HG02610 (cell line): Measurements from ENCODE around the gene RAB33A.

Experiments
- ATAC-seq: cut with Tn5 transposase; IDR thresholded peaks from one replicate; pipeline ENCODE4 v1.9.1; 2021; ENCODE audit warnings: mild to moderate bottlenecking, moderate library complexity; ENCODE audit not compliant: unreplicated experiment

Gene RAB33A

DNA sequence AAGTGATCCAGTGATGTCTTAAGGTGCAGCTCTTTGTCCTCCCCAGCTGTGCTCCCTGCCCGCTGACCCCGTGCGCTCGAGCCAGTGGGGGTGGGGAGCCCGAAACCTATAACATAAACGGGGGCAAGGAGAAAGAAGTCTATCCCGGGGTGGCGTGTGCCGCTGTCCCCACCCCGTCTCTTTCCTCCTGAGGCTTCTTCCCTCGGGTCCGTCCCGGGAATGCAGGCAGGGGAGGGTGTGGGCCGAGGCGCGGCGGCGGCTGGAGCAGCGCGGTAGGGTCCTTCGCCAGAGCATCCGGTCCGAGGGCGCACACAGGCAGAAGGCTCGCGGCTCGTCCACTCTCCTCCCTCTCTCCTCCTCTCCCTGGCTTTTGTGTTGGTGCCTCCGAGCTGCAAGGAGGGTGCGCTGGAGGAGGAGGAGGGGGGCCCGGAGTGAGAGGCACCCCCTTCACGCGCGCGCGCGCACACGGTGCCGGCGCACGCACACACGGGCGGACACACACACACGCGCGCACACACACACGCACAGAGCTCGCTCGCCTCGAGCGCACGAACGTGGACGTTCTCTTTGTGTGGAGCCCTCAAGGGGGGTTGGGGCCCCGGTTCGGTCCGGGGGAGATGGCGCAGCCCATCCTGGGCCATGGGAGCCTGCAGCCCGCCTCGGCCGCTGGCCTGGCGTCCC lies at the start of gene RAB33A:
Gene RAB33A, plus strand, starts transcription at position 517 of the 681 bp plus-strand sequence. Its CDS starts 101 bp downstream, at position 618.
- no peak for ATAC-seq

DNA sequence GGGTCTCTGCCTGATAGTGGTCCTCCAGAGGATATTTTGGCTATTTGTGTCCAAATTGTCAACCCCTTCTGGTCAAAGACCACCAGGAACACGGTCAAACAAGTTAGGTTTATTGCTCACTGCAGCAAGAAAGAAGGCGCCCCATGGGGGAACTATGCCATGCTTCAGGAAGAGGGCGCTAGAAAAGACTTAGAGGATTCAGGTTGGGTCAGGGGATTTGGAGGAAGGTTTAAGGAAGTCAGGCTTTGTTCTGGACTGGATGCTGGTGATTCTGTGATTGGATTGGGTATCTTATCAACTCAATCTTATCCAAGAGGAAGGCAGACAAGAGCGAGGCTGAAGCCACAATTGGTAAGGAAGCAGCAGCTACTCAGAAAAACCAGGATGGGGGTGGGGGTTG lies 47.2 kb upstream of the RAB33A start:
- no peak for ATAC-seq

DNA sequence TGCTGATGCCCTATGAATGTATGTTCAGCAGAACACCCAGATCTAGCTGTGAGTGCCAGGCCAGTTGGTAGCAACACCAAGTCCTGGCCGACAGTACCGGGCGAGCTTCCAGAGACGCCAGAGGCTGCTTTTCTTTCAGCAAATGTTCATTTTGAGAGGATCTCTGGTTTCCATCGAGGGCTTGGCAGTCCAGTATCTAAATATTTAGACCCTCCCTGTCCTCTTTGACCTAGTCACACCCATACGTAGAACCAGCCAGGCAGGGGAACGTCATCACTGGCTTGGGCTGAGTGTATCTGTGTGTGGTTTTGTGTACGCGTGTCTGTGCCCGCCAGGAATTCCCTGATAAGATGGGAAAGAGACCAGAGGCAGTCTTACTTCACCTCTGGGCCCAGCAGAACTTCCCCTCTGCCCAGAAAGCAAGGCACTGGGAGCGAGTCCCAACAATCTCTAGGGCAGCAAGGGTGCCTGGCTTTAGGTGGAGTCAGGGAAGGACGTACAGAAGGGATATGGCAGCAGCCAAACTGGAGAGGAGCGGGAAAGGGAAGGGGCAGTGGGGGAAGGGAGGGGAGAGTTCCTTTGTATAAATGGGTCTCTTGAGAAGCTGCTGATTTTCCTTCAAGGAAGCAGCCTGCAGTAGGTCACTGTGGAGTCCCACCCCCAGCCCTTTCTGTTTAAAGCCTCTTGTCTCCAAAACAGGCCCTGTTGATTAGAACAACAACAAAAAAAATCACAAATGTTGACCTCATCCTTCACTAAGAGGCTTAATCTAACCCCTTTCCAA lies 46.5 kb upstream of the RAB33A start:
- ATAC-seq = no peak

DNA sequence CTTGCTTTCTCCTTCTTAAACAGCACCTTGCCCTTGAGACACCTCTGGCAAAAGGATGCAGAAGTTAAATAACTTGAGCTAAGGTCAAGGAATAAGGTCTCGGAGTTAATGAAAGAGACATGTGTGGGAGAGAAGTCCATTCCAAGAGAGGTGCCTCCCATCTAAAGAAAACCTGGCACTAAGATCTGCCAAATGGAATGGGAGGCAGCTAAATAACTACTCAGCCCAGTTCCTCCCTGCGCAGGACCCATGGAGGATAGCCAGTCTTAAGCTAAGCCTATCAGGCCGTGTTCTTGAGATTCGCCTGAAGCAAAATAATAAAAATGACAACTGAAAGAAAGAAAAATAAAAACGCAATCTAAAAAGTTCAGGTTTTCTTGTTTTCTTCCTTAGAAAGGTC lies 40.8 kb upstream of the RAB33A start:
- no peak for ATAC-seq

DNA sequence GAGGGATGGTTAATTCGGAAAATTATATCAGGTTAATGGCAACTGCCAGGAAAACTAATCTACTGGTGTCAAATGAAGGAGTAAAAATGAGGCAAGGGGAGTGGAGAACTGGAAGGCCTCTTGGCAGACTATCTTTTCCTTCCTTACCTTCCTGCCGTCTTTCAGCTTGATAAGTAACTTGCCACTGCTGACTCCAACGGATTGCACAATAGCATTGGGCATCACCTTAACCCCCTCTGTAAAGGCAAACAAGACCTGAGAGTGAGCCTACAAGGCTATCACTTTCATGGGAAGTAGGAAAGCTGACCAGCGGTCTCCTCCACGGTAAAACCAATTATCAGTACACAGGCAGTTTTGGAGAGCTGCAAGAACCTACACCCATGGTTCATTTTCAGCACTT lies 35.3 kb upstream of the RAB33A start:
- no peak for ATAC-seq

DNA sequence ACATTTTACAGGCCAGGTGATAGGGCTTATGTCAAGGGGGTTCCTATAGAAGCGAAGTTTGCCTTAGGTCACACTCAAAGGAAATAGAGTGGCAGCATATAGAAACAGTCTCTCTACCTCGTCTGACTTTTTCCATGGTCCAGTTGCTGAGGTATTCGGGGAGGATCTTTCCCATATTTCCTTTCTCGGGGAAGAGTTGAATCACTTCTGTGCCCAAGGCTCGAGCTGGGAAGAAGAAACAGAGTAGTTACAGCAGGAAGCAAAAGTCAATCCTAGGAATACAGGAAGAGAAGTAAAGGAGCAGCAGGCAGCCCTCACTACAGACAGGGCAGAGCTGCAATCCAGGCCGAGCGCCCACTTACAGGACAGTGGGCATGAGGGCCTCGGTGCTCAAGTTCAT lies 34.8 kb upstream of the RAB33A start:
- ATAC-seq = no peak

DNA sequence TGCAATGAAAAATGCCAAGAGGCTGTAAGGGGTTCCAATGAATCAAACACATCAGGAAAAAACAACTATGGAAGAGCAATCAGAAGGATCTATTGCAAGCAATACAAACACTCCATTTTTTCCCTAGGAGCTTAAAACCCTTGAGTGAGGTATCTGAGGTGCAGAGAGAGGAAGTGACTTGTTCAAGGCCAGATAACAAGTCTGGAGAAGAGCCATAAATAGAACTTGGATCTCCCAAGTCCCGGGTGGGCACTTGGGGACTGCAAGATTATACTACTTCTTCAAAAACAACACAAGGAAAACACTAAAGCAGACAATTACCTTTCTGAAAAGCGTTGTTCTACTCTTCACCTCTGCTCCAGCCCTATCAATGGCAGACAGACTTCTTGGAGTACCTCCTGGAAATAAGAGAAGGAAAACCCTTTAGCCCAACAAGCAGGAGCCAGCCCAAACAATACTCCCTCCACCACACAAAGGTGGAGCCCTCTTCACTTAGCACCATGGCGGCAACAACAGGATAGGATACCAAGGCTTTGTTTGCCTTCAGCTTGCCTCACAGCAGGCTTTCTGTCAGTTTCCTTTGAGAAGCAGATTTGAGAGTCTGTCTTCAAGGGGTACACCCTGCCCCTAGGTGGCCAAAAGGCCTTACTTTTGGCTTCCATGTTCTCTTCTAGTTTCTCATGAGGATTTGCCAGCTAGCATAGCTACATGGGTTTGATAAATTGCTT lies 32.1 kb upstream of the RAB33A start:
- ATAC-seq = no peak

DNA sequence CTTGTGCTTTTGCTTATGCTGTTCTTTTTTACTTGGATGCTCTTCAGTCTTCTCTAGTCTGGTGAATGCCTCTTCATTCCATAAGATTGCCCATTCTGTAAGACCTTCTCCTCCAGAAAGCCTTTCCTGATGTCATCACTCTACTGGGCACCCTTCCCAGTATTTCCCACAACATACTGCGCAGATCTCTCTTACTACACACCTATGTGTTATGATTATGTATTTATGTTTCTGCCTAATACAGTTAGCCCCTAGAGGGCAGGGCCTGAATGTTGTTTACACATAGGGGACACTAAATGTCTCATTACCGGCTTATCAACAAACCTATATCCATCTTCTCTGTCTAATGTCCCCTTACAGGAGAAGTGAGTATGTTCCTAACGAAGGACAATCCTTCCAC lies 27.3 kb upstream of the RAB33A start:
- no peak for ATAC-seq

DNA sequence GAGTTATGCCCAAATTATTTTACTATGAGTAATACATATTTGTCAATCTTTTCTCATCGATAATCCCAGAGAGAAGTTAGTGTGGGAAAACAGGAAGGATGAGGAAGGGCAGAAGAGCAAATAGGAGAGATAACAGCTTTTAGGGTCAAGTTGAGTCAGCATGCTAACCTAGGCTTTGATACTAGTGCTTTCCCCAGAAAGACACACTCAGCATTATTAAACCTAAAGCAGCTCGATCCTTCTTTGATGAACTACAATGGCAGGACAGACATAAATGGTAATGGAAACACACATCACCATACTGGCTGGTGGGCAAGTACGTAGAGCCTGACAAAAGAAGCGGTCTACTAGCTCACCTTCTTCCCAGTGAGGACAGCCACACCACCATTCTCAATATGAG lies 26.6 kb upstream of the RAB33A start:
- ATAC-seq = no peak

DNA sequence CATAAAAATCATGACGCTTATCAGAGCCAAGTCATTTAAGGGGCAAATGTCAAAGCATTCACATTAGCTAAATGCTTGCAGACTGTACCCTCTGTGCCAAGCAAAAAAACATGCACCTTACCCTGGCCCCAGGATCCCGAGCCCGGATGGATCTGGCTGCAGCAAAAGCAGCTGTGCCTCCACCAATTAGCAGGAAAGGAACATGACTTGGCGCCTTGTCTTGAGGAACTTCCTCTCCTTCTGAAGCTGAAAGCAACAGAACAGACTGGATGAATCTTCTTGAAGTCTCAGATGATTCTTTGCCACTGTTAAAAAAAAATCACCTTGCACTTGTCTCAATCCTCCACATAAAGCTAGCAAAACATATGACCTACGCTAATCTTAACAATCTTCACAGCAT lies 24.1 kb upstream of the RAB33A start:
- ATAC-seq = no peak

DNA sequence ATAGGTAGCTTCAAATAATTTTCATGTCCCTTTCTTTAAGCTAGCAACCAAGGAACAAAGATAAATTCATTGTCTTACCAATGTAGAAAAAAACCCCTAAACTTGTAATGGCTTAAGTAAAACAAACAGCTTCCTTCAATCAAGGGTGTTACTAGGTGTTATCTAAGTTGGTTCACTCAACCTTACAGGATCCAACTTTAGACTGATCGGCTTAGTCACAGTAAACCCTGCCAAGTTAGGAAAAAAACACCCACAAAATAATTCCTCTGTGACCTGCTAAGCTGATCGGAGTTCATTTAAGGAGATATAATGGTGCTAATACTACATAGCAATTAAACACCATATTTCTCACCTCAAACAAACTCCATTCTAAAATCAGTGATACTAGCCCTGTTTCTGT lies 16.2 kb upstream of the RAB33A start:
- no peak for ATAC-seq

DNA sequence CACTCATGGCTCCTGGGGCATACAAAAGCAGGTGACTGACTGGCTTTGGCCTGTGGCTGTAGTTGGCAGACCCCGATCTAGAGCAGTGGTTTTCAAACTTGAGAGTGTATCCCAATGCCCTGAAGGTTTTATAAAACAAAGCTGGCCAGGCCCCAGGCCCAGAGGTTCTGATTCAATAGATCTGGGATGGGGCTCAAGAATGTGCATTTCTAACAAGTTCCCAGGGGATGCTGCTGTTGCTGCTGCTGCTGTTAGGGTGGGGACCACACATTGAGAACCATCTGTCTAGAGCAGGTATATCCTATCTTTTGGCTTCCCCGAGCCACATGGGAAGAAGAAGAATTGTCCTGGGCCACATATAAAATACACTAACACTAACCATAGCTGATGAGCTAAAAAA lies 13.5 kb upstream of the RAB33A start:
- no peak for ATAC-seq

DNA sequence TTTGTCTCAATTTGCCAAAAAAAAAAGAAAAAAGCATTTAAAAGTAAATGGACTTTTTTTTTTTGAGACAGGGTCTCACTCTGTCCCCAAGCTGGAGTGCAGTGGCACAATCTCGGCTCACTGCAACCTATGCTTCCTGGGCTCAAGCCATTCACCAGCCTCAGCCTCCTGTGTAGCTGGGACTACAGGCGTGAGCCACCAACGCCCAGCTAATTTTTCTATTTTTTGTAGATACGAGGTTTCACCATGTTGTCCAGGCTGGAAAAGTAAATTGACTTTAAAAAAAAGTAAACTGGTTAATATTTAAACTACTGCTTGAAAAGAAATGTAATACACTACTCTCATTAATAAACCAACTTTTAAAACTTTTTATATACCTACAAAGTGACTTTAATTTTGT lies 12.0 kb upstream of the RAB33A start:
- no peak for ATAC-seq

DNA sequence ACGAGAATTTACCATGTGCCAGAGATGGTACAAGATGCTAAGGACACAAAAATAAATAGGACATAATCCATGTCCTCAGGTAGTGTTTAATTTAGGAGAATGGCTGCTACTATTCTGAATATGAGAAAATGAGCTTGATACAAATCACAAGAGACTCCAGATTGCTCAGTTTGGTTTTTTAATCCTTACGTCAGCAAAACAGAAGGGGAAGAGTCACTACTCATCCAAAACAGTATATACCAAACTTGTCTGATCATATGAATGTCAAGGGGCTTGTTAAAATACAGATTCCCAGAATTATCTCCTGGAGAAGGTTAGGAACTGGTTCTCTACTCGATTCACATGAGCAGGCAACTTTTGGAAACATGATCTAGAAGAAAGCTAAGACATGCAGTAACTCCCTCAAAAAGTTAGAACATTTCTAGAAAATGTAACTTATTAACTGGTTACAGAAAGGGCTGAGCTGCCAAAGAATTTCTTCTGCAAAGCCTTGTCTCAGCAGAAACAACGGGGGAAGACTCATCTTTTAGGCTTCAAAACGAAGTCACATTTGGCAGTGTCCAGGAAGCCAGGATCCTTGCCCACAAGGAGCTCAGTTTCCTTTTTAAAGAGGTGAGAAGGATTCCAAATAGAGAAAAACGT lies 9.5 kb upstream of the RAB33A start:
- no peak for ATAC-seq

DNA sequence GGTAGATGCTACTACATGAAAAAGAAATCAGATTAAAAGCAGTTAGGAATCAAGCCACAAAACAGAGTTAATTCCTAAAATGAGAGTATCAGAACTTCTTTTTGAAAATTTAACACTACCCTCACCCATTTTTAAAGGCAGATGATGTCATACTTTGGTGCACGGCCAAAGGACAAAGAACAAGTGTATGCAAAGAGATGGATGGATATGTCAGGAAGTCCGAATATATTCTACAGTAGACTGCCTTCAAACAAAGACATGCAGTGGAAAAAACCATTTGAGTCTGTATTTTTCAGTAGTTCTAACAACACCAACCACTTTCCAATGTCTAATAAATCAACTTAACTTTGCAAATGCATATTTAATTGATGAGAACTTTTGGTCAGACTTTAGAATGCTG lies 8.4 kb upstream of the RAB33A start:
- no peak for ATAC-seq

DNA sequence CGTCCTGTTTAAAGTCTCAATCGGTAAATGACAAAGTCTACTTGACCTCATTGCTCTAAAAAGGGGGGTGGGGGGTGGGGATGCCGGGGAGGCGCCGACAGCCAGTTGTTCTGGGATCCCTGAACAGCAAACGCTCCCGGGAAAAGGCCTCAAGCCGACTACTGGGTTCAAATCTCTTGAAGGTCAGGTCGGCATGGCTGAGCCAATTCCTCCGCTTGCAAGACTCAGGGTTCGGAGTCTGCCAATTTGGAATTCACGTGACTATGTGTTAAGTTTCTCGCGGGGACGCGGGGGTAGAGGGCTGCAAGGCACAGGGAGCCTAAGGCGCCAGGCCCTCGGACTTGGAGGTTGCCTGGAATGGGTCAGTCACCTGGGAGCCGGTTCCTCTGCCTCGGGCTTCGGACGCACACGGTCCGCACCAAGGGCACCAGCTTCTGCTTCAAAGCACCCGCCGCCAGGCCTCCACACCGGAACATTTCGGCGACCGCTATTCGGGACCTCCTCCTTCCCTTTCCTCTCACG lies 6.5 kb upstream of the RAB33A start:
- no peak for ATAC-seq

DNA sequence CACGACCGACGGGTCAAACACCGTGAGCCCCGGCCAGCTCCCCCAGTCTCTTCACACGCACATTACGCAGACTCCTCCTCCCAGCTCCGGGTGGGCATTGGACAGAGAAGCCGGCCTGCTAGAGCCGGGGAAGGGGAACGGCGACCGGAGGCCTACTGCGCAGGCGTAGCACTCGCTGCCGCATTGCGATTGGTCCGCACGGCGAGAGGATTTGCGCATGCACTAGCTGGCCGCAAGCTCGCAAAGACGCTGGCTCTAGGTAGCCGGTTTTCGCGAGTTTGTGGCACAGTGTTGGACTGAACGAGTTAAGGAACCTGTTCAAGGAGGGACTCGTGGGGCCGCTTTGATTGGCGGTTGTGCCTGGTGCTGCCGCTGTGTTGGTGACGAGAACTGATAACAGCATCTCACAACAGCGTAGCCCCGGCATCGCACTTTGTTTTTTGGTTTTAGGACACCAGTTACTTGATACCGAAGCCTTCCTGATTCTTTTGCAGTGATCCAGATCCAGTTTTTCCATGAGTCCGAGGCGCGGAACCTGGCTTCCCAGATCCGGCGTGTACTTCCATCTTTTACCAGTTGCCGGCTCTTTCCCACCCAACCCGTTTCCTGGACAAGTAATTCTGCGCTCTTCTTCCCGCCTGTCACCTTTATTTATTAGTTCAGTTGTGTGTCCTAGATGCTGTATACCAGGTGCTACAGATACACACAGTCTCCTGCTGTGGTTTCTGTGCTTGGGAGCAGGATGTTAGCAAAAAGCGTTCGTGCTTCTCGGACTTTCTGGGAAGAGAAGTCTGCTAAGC lies 5.9 kb upstream of the RAB33A start, which contains the start of gene AIFM1:
Gene AIFM1, minus strand, starts transcription at position 139 of the 800 bp plus-strand sequence. CDS start 185 bp downstream, outside the sequence.
- peak; percentile 92 for ATAC-seq

DNA sequence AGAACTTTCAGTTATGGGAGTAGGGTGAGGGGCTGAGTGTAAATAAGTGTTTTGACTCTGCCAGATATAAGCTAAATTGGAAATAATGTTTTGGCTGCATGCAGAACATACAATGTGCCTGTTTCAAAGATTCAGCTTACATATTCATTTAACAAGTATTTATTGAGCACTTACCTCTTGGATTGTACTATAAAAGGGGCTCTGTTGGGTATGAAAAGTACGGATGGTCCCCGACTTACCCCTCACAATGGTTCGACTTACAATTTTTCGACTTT lies 5.3 kb upstream of the RAB33A start:
- ATAC-seq = no peak

DNA sequence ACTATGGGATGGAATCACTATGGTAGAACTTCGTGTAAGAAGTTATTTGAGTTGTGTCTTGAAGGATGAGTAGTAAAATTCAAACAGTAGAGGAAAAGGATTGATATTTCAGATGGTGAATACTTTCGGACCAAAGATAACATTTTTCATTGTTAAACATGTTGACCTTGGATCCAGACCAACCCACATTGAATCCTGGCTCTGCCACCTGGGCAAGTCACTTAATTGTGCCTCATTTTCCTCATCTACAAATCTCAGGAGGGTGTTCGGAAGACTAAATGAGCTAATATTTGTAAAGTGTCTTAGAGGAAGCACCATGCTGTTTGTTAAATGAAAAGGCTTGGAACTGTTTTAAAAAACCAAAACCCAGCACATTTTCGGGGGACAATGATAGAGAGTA lies 4.7 kb upstream of the RAB33A start:
- no peak for ATAC-seq

DNA sequence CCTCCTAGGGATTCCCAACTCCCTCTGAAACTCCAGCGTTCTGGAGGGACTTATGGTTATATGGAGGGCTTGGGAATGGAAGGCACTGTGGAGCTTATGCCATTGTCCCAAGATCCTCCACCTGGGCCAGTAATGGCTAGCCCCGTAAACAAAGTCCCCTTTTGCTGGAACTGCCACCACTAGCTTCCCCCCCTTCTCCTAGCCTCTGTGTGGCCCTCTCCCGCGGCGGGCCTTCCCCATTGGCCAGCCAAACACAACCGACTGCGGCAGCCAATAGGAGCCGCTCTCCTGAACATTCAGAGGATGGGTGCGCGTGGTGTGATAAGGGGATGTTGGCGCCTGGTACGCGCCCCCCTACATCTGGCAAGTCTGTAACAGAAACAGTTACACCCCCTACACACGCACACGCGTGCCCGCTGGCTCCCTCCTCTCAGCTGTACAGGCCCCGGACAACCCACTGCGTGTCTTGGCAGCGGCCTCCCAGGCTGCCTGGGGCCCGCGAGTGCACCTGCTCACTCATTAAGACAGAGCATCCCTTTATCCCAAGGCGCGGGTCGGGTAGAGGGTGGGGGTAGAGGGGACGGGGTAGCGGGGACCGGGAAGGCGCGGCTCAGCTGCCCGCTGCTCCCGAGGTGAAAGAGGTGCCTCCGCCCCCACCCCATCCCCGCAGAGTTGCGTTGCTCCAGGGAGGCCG lies 863 bp upstream of the RAB33A start:
- peak; percentile 84 for ATAC-seq
